Lung (tissue), 12 donors: Measurements from ENCODE around the gene TPGS2. TPM values are rescaled to one million over a fixed set of nuclear protein-coding genes. Genes with fewer than 3 reads are reported as not detected.

Experiments used
- ATAC-seq: fragments of 200-7000 bp; cut with Tn5 transposase; one replicate; pipeline ENCODE4 v1.9.1; 2020; ENCODE audit warnings: moderate number of reproducible peaks; ENCODE audit not compliant: insufficient read depth, low FRiP score
- DNase-seq, 3 donors: peaks; one replicate each; pipeline ENCODE4 v3.0.0-alpha.2; 2013 to 2017
- H3K27ac ChIP-seq, 2 donors: one replicate each; pipeline ENCODE4 v1.5.1; 2013; ENCODE audit warnings: mild to moderate bottlenecking in 2 of 2, moderate library complexity in 2 of 2, control low read depth in 1 of 2, inconsistent platforms in 1 of 2, low read depth in 1 of 2, low read length in 1 of 2
- H3K27me3 ChIP-seq, 3 donors: one replicate each; pipeline ENCODE4 v1.5.1; 2013; ENCODE audit warnings: low read length in 2 of 3; ENCODE audit not compliant: control insufficient read depth in 3 of 3, insufficient read depth in 3 of 3
- H3K36me3 ChIP-seq, 4 donors: one replicate each; pipeline ENCODE4 v1.5.1; 2013; ENCODE audit warnings: low read length in 4 of 4, mild to moderate bottlenecking in 1 of 4, moderate library complexity in 1 of 4; ENCODE audit not compliant: control insufficient read depth in 4 of 4, insufficient read depth in 4 of 4
- H3K4me1 ChIP-seq, 5 donors: one replicate each; pipeline ENCODE4 v1.5.1; 2013; ENCODE audit warnings: low read length in 5 of 5, mild to moderate bottlenecking in 2 of 5, moderate library complexity in 1 of 5; ENCODE audit not compliant: control insufficient read depth in 5 of 5, insufficient read depth in 5 of 5
- H3K4me3 ChIP-seq: one replicate; pipeline ENCODE4 v1.5.1; 2013; ENCODE audit warnings: mild to moderate bottlenecking, control low read depth, moderate library complexity
- H3K9ac ChIP-seq, 2 donors: one replicate each; pipeline ENCODE4 v1.5.1; 2013; ENCODE audit warnings: low read length in 2 of 2, control low read depth in 1 of 2; ENCODE audit not compliant: insufficient read depth in 1 of 2
- H3K9me3 ChIP-seq, 4 donors: one replicate each; pipeline ENCODE4 v1.5.1; 2013; ENCODE audit warnings: low read length in 3 of 4, mild to moderate bottlenecking in 1 of 4, moderate library complexity in 1 of 4; ENCODE audit not compliant: control insufficient read depth in 4 of 4, insufficient read depth in 3 of 4
- CTCF ChIP-seq: IDR thresholded peaks from 2 replicates; pipeline ENCODE4 v1.5.1; 2012; ENCODE audit warnings: mild to moderate bottlenecking; ENCODE audit errors: control extremely low read depth, extremely low read depth
- WGBS, 2 donors: extraction: QIAGEN DNeasy Blood & Tissue Kit; methylation state at CpG; one replicate each; pipeline ENCODE4 v1.1.7; 2013; 5-methylcytosine and 5-hydroxymethylcytosine counted together
- polyA plus RNA-seq, 2 donors: library from polyadenylated mRNA; stranded (reverse); fragments of 200-250 nt; gene quantifications; one replicate each; pipeline ENCODE4 v1.2.1, GENCODE V29; 2013
- total RNA-seq, 2 donors: library from RNA; depleted of rRNA in 1 of 2; stranded (reverse); fragments of >200 nt in 1 of 2; gene quantifications; one replicate each; pipeline ENCODE4 v1.2.1, GENCODE V29; 2014 to 2021
- donor health status: control.
- donor health status: control.
- donor health status: Bipolar disorder and iron deficiency.
- donor health status: healthy.
- donor health status: DM: yes; HTN: yes; CAD: no.

Gene TPGS2
- total and polyA plus RNA-seq, 4 donors: 45.5 to 122 (median 58.5) TPM

- peak in 2 of 3 donors; percentile 7 to 17 for DNase-seq
- Histone ChIP-seq H3K9ac (no peak overlapping the region), H3K36me3 (no peaks in the 10 kb centered on the region), H3K4me3 (no peak overlapping the region), H3K9me3 (no peaks in the 10 kb centered on the region), H3K27me3 (no peaks in the 10 kb centered on the region), H3K27ac (peak overlapping the region in 1 of 2 donors; percentile 35), H3K4me1 (peaks cover 0 to 3% (median 0%) of the 10 kb centered on the region in 5 donors)
- no peak for TF ChIP-seq CTCF
- WGBS, 2 donors: 66 to 75% methylated on average over 3 of the region's 3 CpGs
- ATAC-seq: no peak
These were observed 75.6 kb downstream of the TPGS2 start for GRCh38 chr18:36752929-36753865.

- Histone ChIP-seq H3K27ac (no peak overlapping the region), H3K36me3 (peaks cover 0 to 2% (median 0%) of the 10 kb centered on the region in 4 donors), H3K4me3 (no peak overlapping the region), H3K4me1 (no peaks in the 10 kb centered on the region), H3K9ac (no peak overlapping the region), H3K9me3 (no peaks in the 10 kb centered on the region), H3K27me3 (no peaks in the 10 kb centered on the region)
- no peak for TF ChIP-seq CTCF
- WGBS, 2 donors: 90% methylated on average over 24 to 25 of the region's 25 CpGs
- ATAC-seq (no peak), DNase-seq (no peak)
These were observed 83.4 kb downstream of the TPGS2 start for GRCh38 chr18:36745219-36745975.

- Histone ChIP-seq H3K9me3 (no peaks in the 10 kb centered on the region), H3K27ac (no peak overlapping the region), H3K4me1 (no peaks in the 10 kb centered on the region), H3K4me3 (no peak overlapping the region), H3K27me3 (no peaks in the 10 kb centered on the region), H3K36me3 (peaks cover 0 to 2% (median 0%) of the 10 kb centered on the region in 4 donors), H3K9ac (no peak overlapping the region)
- no peak for TF ChIP-seq CTCF
- 85 to 93% methylated on average over 6 of the region's 6 CpGs for WGBS, 2 donors
- DNase-seq (no peak), ATAC-seq (no peak)
These were observed 84.4 kb downstream of the TPGS2 start for GRCh38 chr18:36744261-36744876.

Other genes starting within 250 kb of the TPGS2 start
- 10 to 100 TPM; 10.2 to 48.1 TPM for gene KIAA1328, start 125 bp upstream of the TPGS2 start, total RNA-seq
- 1 to 10 TPM; 2.8 to 3.8 TPM for gene KIAA1328, start 125 bp upstream of the TPGS2 start, polyA plus RNA-seq